ENCODE data around the gene CCDC9.

Gene CCDC9

GRCh38 chr19:47269596-47269995 is 13.3 kb downstream of the CCDC9 start:
- H2AFZ ChIP-seq (ENCODE audit: low read length) = no peak overlapping the region
- no peak overlapping the region for H3K27ac ChIP-seq (ENCODE audit: low read depth, low read length, poor library complexity, severe bottlenecking)
- no peak overlapping the region for H3K4me3 ChIP-seq (ENCODE audit: low read depth, low read length, poor library complexity, severe bottlenecking)
- no peaks in the 10 kb centered on the region for H3F3A ChIP-seq (ENCODE audit: insufficient read depth, low read length)
- H3K27me3 ChIP-seq (ENCODE audit: insufficient read depth, low read length) = no peaks in the 10 kb centered on the region
- H3K4me1 ChIP-seq (ENCODE audit: insufficient read depth, low read length, severe bottlenecking) = peaks cover 11% of the 10 kb centered on the region
- no peaks in the 10 kb centered on the region for H3K9me3 ChIP-seq (ENCODE audit: low read length)
- no peaks in the 10 kb centered on the region for H4K20me1 ChIP-seq (ENCODE audit: insufficient read depth, low read length)
- H3K9me2 ChIP-seq (ENCODE audit: low read depth, low read length) = no peaks in the 10 kb centered on the region
- H3K4me2 ChIP-seq (ENCODE audit: low read length) = no peak overlapping the region
- TF ChIP-seq EZH2 (IDR thresholded peaks at IDR 0.05; ENCODE audit: borderline replicate concordance, low read length) (no peak), CTCF (IDR thresholded peaks at IDR 0.05; ENCODE audit: low read length) (no peak)
- H3K79me2 ChIP-seq (ENCODE audit: insufficient read depth, low read length) = no peaks in the 10 kb centered on the region
- H3K9ac ChIP-seq (ENCODE audit: low read length) = no peak overlapping the region
- H3K36me3 ChIP-seq (ENCODE audit: insufficient read depth, low read length) = peaks cover 24% of the 10 kb centered on the region

GRCh38 chr19:47270408-47270807 is 14.1 kb downstream of the CCDC9 start:
- peaks cover 15% of the 10 kb centered on the region for H3K4me1 ChIP-seq (ENCODE audit: insufficient read depth, low read length, severe bottlenecking)
- no peaks in the 10 kb centered on the region for H4K20me1 ChIP-seq (ENCODE audit: insufficient read depth, low read length)
- H2AFZ ChIP-seq (ENCODE audit: low read length) = no peak overlapping the region
- H3K27ac ChIP-seq (ENCODE audit: low read depth, low read length, poor library complexity, severe bottlenecking) = no peak overlapping the region
- no peaks in the 10 kb centered on the region for H3K27me3 ChIP-seq (ENCODE audit: insufficient read depth, low read length)
- no peaks in the 10 kb centered on the region for H3K9me2 ChIP-seq (ENCODE audit: low read depth, low read length)
- peaks cover 23% of the 10 kb centered on the region for H3K36me3 ChIP-seq (ENCODE audit: insufficient read depth, low read length)
- no peaks in the 10 kb centered on the region for H3F3A ChIP-seq (ENCODE audit: insufficient read depth, low read length)
- H3K4me2 ChIP-seq (ENCODE audit: low read length) = no peak overlapping the region
- no peak overlapping the region for H3K4me3 ChIP-seq (ENCODE audit: low read depth, low read length, poor library complexity, severe bottlenecking)
- no peaks in the 10 kb centered on the region for H3K9me3 ChIP-seq (ENCODE audit: low read length)
- no peak overlapping the region for H3K9ac ChIP-seq (ENCODE audit: low read length)
- no peaks in the 10 kb centered on the region for H3K79me2 ChIP-seq (ENCODE audit: insufficient read depth, low read length)
- TF ChIP-seq EZH2 (IDR thresholded peaks at IDR 0.05; ENCODE audit: borderline replicate concordance, low read length) = no peak
- TF ChIP-seq CTCF (IDR thresholded peaks at IDR 0.05; ENCODE audit: low read length) = no peak

GRCh38 chr19:47271949-47272348 is 15.6 kb downstream of the CCDC9 start:
- no peak overlapping the region for H3K9ac ChIP-seq (ENCODE audit: low read length)
- no peak overlapping the region for H2AFZ ChIP-seq (ENCODE audit: low read length)
- no peaks in the 10 kb centered on the region for H3K27me3 ChIP-seq (ENCODE audit: insufficient read depth, low read length)
- H3K9me2 ChIP-seq (ENCODE audit: low read depth, low read length) = no peaks in the 10 kb centered on the region
- peaks cover 19% of the 10 kb centered on the region for H3K4me1 ChIP-seq (ENCODE audit: insufficient read depth, low read length, severe bottlenecking)
- no peak for TF ChIP-seq CTCF (IDR thresholded peaks at IDR 0.05; ENCODE audit: low read length)
- no peak for TF ChIP-seq EZH2 (IDR thresholded peaks at IDR 0.05; ENCODE audit: borderline replicate concordance, low read length)
- peaks cover 22% of the 10 kb centered on the region for H3K36me3 ChIP-seq (ENCODE audit: insufficient read depth, low read length)
- no peaks in the 10 kb centered on the region for H3F3A ChIP-seq (ENCODE audit: insufficient read depth, low read length)
- H3K4me3 ChIP-seq (ENCODE audit: low read depth, low read length, poor library complexity, severe bottlenecking) = no peak overlapping the region
- H4K20me1 ChIP-seq (ENCODE audit: insufficient read depth, low read length) = no peaks in the 10 kb centered on the region
- H3K4me2 ChIP-seq (ENCODE audit: low read length) = no peak overlapping the region
- no peaks in the 10 kb centered on the region for H3K9me3 ChIP-seq (ENCODE audit: low read length)
- no peaks in the 10 kb centered on the region for H3K79me2 ChIP-seq (ENCODE audit: insufficient read depth, low read length)
- H3K27ac ChIP-seq (ENCODE audit: low read depth, low read length, poor library complexity, severe bottlenecking) = no peak overlapping the region
